ENCODE measurements around the gene CLRN1.
A peak's percentile ranks its signal among the peaks of the same experiment; 100 is the strongest.

CLRN1 gene

GRCh38 chr3:150975992-150976368 is 3.5 kb upstream of the CLRN1 start:
- DNase-seq (ENCODE audit: low read depth) = no peak

GRCh38 chr3:150975086-150975991 is 2.8 kb upstream of the CLRN1 start:
- no peak for DNase-seq (ENCODE audit: low read depth)

DNA sequence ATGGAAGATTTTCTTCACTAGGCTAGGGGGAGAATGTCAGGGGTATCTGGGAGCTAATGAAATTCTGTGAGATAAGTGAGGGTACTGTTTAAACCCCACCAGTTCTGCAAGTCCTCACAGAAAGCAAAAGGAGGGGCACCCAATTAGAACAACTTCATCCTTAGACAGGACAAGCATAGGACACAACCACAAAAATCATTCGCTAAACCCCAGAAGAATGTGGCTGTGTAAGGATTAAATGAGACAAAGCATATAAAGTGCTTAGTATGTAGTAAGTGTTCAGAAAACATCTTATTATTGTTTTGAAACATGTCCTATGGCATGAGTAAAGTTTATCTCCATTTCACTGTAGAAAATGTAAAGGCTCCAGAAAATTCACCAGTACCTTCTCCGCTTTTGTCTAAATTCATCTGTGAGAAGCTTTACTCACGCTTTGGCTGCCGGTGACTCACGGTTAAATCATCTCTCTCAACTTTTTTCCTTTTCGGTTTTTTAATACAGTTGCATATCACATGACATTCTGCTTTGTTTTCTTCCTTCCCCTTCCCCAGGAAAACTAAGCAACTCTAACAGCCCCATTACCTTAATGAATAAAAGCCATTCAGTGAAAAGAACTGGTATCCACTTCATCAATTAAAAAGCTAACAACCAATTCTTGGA is 1.7 kb downstream of the CLRN1 start:
- DNase-seq (ENCODE audit: low read depth) = no peak

DNA sequence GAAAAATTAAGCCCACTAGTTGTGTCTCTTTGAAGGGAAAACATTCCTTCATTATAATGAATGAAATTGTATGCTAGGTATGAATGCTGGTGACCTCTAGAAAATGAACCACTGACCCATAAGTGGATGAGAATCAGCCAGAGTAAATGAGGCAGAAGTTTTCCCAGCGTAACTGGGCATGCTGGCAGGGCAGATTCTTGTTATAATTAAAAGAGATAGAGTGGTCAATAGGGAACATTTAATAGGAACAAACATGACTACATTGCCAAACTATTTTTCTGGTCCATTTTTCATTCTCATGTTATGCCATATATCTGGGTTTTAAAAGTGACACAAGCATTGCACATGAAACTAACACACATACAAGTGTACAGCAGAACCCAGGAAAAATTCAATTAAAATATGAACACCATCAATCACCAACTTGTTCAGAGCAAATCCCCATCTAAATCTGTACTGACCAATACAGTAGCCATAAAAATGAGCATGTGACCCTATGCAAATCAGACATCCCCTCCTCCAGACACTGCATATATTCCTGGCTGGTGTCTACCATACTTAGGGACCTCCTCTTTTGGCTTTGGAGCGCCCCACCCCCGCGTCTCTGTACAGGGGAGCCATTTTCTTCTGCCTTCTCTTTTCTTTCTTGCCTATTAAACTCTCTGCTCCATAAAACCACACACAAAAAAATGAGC is 4.0 kb downstream of the CLRN1 start:
- no peak for DNase-seq (ENCODE audit: low read depth)

- DNase-seq (ENCODE audit: low read depth) = no peak
These were observed 7.1 kb downstream of the CLRN1 start for GRCh38 chr3:150965436-150965835.

DNA sequence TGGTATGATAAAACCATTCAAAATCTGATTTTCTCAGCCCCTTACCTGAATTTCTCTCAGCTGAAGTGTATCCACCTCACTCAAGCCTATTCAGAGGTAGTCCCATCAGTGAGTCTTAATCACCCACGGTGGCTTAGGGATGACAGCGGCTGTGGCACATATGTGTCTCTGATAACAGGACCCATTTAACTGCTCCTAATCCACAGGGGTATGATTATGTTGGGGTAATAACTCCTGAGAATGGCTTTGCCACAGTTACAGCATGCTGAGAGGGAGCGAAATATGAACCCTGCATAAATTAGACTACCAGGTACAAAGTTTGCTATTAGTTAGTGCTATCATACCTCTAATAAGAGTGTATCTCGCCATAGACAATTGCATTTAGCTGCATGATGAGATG is 10.6 kb downstream of the CLRN1 start:
- no peak for DNase-seq (ENCODE audit: low read depth)

DNA sequence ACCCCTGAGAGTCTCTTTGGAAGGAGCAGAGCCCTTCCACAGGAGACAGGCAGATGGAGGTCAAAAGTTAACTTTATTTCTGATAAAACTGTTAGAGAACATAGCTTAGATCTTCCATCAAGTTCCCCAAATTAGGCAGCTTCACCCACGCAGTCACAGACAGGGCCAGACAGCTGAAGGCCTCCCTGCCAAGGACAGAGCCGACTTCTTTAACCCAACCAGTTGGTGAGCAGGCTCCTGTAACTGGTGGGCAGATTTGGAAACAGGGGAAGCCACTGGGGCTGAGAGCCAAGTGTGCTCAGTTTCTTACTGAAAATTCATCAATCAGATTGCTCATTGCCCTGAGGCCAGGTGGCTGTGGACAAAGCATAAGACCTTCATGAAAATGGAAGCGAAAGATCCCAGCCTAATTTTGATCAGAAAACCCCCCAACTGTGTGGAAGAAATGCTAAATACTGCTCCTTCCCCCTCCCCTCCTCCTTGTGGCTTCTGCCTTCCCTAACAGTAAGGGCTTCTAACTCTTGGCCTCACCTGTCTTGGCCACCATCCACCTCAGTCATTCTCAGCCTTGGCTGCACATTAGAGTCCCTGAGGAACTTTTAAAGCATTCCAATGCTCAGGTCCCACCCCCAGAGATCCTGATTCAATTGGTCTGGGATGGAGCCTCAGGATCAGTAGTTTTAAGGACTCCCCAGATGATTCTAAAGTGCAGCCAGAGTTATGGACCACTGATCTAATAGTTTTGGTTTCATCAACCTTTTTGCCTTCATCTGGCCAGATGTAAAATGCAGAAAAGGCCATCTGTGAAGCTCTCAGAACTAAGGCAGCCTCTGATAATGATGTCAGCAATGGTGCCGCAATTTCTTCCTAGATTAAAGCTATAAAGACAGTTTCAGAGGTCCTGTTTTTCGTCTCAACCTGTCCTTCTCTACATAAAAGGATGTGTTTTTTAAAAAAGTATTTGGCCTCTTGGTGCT is 11.5 kb downstream of the CLRN1 start:
- DNase-seq (ENCODE audit: low read depth) = no peak

DNA sequence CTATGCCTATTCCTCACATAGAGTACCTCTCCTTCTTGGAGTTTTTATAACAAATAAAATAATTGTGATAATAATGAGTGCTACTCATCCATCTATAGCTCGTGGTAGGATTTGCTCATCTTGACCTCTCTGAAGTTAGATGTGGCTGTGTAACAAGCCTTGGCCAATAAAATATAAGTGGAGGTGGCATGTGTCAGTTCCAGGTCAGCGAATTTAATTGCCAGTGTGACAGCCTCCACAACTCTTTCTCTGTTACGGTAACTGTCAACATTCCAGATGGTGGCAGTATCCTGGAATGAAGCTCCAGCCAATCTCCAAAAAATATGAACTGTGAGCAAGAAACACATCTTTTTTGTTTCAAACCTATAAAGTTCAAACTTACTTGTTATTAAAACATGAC is 13.8 kb downstream of the CLRN1 start:
- DNase-seq (ENCODE audit: low read depth) = no peak

DNA sequence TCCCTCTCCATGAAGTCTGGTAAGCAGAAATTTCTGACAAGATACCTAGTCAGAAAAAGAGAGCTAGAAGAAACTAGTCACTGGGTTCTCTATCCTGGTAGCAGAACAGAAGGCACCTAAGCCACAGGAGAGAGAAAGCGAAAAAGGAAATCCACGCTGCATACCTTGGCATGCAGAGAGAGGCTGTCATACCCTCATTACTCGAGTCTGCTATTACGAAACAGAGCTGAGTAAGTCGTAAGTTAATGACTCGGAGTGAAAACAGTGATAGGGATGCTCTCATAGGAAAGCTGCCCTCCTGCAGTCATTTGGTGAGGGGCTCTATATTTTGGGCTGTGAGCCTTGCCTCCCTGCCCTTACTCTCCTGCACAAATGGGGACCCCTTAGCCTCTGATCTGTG is 16.2 kb downstream of the CLRN1 start:
- no peak for DNase-seq (ENCODE audit: low read depth)

DNA sequence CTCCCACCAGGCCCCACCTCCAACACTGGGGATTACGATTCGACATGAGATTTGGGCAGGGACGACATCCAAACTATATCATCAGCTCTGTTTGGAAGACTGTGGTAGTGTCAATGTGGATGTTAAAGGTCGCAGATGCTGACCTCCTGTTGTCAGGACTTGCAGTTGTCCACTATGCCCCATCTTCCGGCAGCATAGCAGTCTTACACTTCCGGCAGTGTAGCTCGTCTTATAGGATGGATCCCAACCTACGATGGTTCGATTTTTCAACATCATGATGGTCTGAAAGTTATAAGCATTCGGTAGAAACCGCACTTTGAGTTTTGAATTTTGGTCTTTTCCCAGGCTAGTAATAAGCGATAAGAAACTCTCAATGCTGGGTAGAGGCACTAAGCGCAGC is 20.6 kb downstream of the CLRN1 start:
- DNase-seq (ENCODE audit: low read depth) = no peak

- no peak for DNase-seq (ENCODE audit: low read depth)
These were observed 27.1 kb downstream of the CLRN1 start for GRCh38 chr3:150945226-150946032.

GRCh38 chr3:150942221-150942620 is 30.3 kb downstream of the CLRN1 start:
- DNase-seq (ENCODE audit: low read depth) = no peak

- DNase-seq (ENCODE audit: low read depth) = no peak
These were observed 35.8 kb downstream of the CLRN1 start for GRCh38 chr3:150936693-150937092.

- DNase-seq (ENCODE audit: low read depth) = no peak
These were observed 39.0 kb downstream of the CLRN1 start for GRCh38 chr3:150933473-150933995.

DNA sequence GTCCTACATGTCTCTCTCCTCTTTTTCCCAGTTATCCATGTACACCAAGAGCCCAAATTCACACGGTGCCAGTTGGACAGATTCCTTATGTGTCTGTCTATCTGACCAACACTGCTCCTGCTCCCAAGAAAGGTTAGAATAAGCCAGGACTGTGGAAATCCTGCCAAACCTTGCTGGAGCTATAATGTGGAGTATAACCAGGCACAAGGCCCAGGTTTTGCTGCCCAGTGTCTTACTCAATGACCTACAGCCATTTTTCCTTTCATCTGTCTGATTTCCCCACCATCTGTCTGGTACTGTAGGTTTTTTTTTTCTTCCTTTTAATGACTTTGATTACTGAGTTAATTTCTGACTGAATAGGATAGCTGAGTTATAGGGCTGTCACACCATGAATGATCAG is 40.8 kb downstream of the CLRN1 start:
- no peak for DNase-seq (ENCODE audit: low read depth)

GRCh38 chr3:150930839-150931238 is 41.7 kb downstream of the CLRN1 start:
- no peak for DNase-seq (ENCODE audit: low read depth)

DNA sequence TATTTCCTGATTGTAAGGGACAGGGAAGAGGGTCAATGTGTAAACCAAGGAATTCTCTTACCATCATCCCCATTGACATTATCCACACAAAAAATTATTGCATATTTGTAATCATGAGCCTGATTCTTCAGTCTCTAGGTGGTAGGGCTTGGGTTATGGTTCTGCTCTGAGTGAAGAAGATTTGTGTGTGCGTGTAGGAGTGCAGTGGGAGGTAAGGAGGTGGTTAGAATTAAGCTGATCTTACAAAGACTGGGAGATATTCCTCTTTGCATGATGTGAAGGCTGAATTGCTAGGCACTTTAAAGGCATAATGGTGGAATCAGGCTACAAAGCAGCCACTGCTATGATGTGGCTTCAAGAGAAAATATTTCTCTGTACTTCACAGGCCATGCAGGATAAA is 44.3 kb downstream of the CLRN1 start:
- no peak for DNase-seq (ENCODE audit: low read depth)

- DNase-seq (ENCODE audit: low read depth) = no peak
These were observed 46.2 kb downstream of the CLRN1 start for GRCh38 chr3:150926328-150926727.

GRCh38 chr3:150925751-150926201 is 46.8 kb downstream of the CLRN1 start:
- DNase-seq (ENCODE audit: low read depth) = peak; percentile 4

DNA sequence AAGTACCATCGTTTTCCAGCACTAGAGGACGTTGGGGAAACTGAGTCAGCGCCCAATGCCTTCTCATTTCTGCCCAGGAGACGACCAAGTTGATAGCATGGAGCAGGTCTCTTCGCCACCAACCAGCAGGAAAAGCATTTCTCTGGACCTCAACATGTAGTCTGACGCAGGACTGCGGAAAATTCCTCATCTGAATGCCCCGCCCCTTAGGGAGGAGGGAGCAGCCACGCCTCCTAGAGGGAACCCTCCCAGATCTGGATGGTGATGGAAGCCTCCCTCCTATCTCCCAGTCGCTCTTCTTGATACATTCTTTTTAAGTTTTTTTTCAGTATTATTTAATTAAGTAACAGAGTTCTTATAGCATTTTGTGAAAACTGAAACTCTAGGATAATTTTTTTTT is 49.9 kb downstream of the CLRN1 start:
- no peak for DNase-seq (ENCODE audit: low read depth)

- no peak for DNase-seq (ENCODE audit: low read depth)
These were observed 51.3 kb downstream of the CLRN1 start for GRCh38 chr3:150921209-150921608.
